Loucy (cell line): Measurements from ENCODE around the gene TMOD1.
A peak's percentile ranks its signal among the peaks of the same experiment; 100 is the strongest.

Experiments used
- H2AFZ ChIP-seq: fragments of 200-600 bp; sonication (generic); 2 replicates; pipeline ENCODE4 v1.6.0; 2016; ENCODE audit warnings: antibody characterized with exemption, mild to moderate bottlenecking, low read length, moderate library complexity
- H3F3A ChIP-seq: fragments of 200-600 bp; 2 replicates; pipeline ENCODE4 v1.6.0; 2016; ENCODE audit warnings: antibody characterized with exemption, low read depth, mild to moderate bottlenecking
- H3K27me3 ChIP-seq: fragments of 200-600 bp; sonication (generic); 2 replicates; pipeline ENCODE4 v1.6.1; 2014; ENCODE audit warnings: low read length, mild to moderate bottlenecking; ENCODE audit not compliant: insufficient read depth, poor library complexity, severe bottlenecking
- H3K36me3 ChIP-seq: fragments of 200-600 bp; sonication (generic); 2 replicates; pipeline ENCODE4 v1.6.1; 2016; ENCODE audit warnings: low read length; ENCODE audit not compliant: insufficient read depth
- H3K4me1 ChIP-seq: fragments of 200-600 bp; sonication (generic); 2 replicates; pipeline ENCODE4 v1.5.1; 2014; ENCODE audit warnings: low read length, mild to moderate bottlenecking; ENCODE audit not compliant: insufficient read depth, poor library complexity, severe bottlenecking
- H3K4me2 ChIP-seq: fragments of 200-600 bp; sonication (generic); 2 replicates; pipeline ENCODE4 v1.6.0; 2014; ENCODE audit warnings: antibody characterized with exemption, low read length, low read depth, mild to moderate bottlenecking; ENCODE audit not compliant: poor library complexity, severe bottlenecking
- H3K4me3 ChIP-seq: fragments of 200-600 bp; sonication (generic); 2 replicates; pipeline ENCODE4 v1.5.1; 2014; ENCODE audit warnings: low read length, mild to moderate bottlenecking, mixed read lengths; ENCODE audit not compliant: poor library complexity, severe bottlenecking
- H3K79me2 ChIP-seq: fragments of 200-600 bp; sonication (generic); 2 replicates; pipeline ENCODE4 v1.6.1; 2014; ENCODE audit warnings: low read length; ENCODE audit not compliant: insufficient read depth
- H3K9ac ChIP-seq: fragments of 200-600 bp; sonication (generic); 2 replicates; pipeline ENCODE4 v1.6.0; 2014; ENCODE audit warnings: mild to moderate bottlenecking, low read depth, low read length, moderate library complexity; ENCODE audit not compliant: poor library complexity, severe bottlenecking
- H3K9me2 ChIP-seq: fragments of 200-600 bp; sonication (generic); replicated peaks from 2 replicates; pipeline ENCODE4 v1.6.1; 2016; ENCODE audit warnings: low read depth, low read length, mixed read lengths
- H3K9me3 ChIP-seq: fragments of 200-600 bp; sonication (generic); 2 replicates; pipeline ENCODE4 v1.6.1; 2014; ENCODE audit warnings: mild to moderate bottlenecking, antibody characterized with exemption, low read length, low read depth; ENCODE audit not compliant: insufficient read depth
- H4K20me1 ChIP-seq: fragments of 200-600 bp; sonication (generic); 2 replicates; pipeline ENCODE4 v1.6.0; 2014; ENCODE audit warnings: antibody characterized with exemption, low read length, mild to moderate bottlenecking; ENCODE audit not compliant: insufficient read depth, poor library complexity, severe bottlenecking
- CTCF ChIP-seq: fragments of 200-600 bp; sonication (generic); conservative IDR thresholded peaks from 2 replicates; pipeline ENCODE4 v1.5.1; 2014; ENCODE audit warnings: mild to moderate bottlenecking, antibody characterized with exemption, low read length
- EZH2phosphoT487 ChIP-seq: fragments of 200-600 bp; IDR thresholded peaks from 2 replicates; pipeline ENCODE4 v1.6.1; 2018; ENCODE audit warnings: antibody characterized with exemption, mild to moderate bottlenecking, moderate library complexity, borderline replicate concordance

Gene TMOD1

GRCh38 chr9:97640325-97640724 is 138.9 kb downstream of the TMOD1 start:
- Histone ChIP-seq H3K79me2 (peaks cover 66% of the 10 kb centered on the region), H3K4me1 (peaks cover 48% of the 10 kb centered on the region), H3K36me3 (peaks cover 39% of the 10 kb centered on the region; the same call in 1 of the 2 replicates), H3K4me3 (no peak overlapping the region), H3F3A (no peaks in the 10 kb centered on the region), H2AFZ (no peak overlapping the region), H3K9ac (no peak overlapping the region), H3K4me2 (peak overlapping the region; percentile 88), H3K9me3 (no peaks in the 10 kb centered on the region), H3K27me3 (no peaks in the 10 kb centered on the region), H4K20me1 (peaks cover 45% of the 10 kb centered on the region), H3K9me2 (no peaks in the 10 kb centered on the region)
- no peak for TF ChIP-seq CTCF
- TF ChIP-seq EZH2phosphoT487 = no peak

DNA sequence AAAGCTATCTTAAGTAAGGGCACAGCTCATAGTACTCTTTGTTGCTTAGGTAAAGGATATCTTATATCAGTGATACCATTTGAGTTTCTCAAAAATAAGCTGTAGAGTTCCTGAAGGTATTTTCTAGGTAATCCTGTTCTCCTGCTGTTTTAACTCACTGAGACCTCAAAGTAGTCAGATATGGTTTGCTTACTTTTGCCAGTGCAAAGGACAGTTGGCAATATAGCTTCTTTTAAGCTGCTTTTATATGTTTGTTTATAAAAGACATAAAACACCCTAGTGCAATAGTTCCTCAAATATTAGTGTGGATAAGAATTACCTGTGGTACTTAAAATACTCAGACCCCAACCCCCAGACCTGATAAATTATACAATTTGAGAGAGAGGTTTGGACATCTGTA is 144.3 kb downstream of the TMOD1 start:
- H3K36me3 ChIP-seq = peaks cover 83% of the 10 kb centered on the region
- H3F3A ChIP-seq = no peaks in the 10 kb centered on the region
- H3K79me2 ChIP-seq = peaks cover 15% of the 10 kb centered on the region

DNA sequence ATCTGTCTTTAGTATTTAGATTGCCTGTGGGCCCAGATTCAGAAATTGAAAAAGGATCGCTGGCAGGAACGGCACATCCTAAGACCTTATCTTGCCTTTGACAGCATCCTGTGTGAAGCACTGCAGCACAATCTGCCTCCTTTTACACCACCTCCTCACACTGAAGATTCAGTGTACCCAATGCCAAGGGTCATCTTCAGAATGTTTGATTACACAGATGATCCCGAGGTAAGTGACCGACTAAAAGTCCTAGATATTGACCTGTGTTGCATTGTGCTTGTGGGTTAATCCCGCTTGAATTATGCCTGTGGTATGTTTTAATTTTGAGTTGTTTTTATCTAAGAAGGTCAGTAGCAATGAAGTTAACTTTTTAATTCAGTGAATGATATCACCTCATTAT is 146.5 kb downstream of the TMOD1 start:
- peaks cover 87% of the 10 kb centered on the region for H3K36me3 ChIP-seq
- H3F3A ChIP-seq = no peaks in the 10 kb centered on the region
- no peaks in the 10 kb centered on the region for H3K4me1 ChIP-seq
- H4K20me1 ChIP-seq = no peaks in the 10 kb centered on the region
- no peaks in the 10 kb centered on the region for H3K27me3 ChIP-seq
- no peaks in the 10 kb centered on the region for H3K9me2 ChIP-seq
- H3K9ac ChIP-seq = no peak overlapping the region
- H3K4me2 ChIP-seq = no peak overlapping the region
- H3K4me3 ChIP-seq = no peak overlapping the region
- H2AFZ ChIP-seq = no peak overlapping the region
- TF ChIP-seq EZH2phosphoT487 = no peak
- no peak for TF ChIP-seq CTCF
- no peaks in the 10 kb centered on the region for H3K79me2 ChIP-seq
- H3K9me3 ChIP-seq = no peaks in the 10 kb centered on the region

More for the DNA sequence above, 144.3 kb downstream of the TMOD1 start:
- Histone ChIP-seq H3K4me2 (no peak overlapping the region), H3K9me2 (no peaks in the 10 kb centered on the region), H3K9me3 (no peaks in the 10 kb centered on the region), H4K20me1 (no peaks in the 10 kb centered on the region), H3K4me1 (peaks cover 3% of the 10 kb centered on the region), H3K4me3 (no peak overlapping the region), H2AFZ (no peak overlapping the region), H3K27me3 (no peaks in the 10 kb centered on the region), H3K9ac (no peak overlapping the region)
- no peak for TF ChIP-seq CTCF
- no peak for TF ChIP-seq EZH2phosphoT487
